H1 (cell line): ENCODE measurements around the gene ABCA5. TPM values are rescaled to one million over a fixed set of nuclear protein-coding genes. Genes with fewer than 3 reads are reported as not detected.

Experiments
- SIRT6 ChIP-seq: IDR thresholded peaks from one replicate; pipeline ENCODE4 v1.7.1; 2012; ENCODE audit warnings: low read length, inconsistent platforms
- YY1 ChIP-seq: IDR thresholded peaks from 2 replicates; pipeline ENCODE4 v1.6.1; 2011; ENCODE audit warnings: low read depth, mild to moderate bottlenecking, low read length
- polyA plus RNA-seq, 7 experiments: library from polyadenylated mRNA; depleted of rRNA in 3 of 7; stranded (reverse) in 5 of 7; unstranded in 2 of 7; fragments of >200 nt in 5 of 7; fragments of 200-250 nt in 2 of 7; gene quantifications; 1 replicate in 5 of 7; 2 replicates in 1 of 7; 4 replicates in 1 of 7; pipeline versions ENCODE4 v1.2.1 to v1.2.3, GENCODE V29; 2011 to 2013; ENCODE audit warnings: missing spikeins in 2 of 7, mixed read lengths in 2 of 7
- total RNA-seq: library from RNA; stranded (reverse); fragmentation: NEBNext Ultra II Directional; extraction: Animal tissue kit (Norgen Biotek cat#: 25700); gene quantifications from 2 replicates; pipeline ENCODE4 v1.2.1, GENCODE V29; 2021
- TF ChIP-seq, protein P1 (sequence below): IDR thresholded peaks from 2 replicates; pipeline ENCODE4 v1.6.1; 2012; ENCODE audit warnings: low read length, inconsistent platforms
- TF ChIP-seq, protein P2 (sequence below), 3 experiments: IDR thresholded peaks; 1 replicate in 2 of 3; 2 replicates in 1 of 3; pipeline versions ENCODE4 v1.5.1 to v1.6.1; 2011; ENCODE audit warnings: low read length in 3 of 3, mild to moderate bottlenecking in 3 of 3, inconsistent platforms in 2 of 3, low read depth in 1 of 3, moderate library complexity in 1 of 3; ENCODE audit not compliant: insufficient read depth in 1 of 3; ENCODE audit errors: control extremely low read depth in 1 of 3

The ABCA5 gene
- total and polyA plus RNA-seq, 2 of the 8 experiments (the other 6 are each of a cell fraction or from before 2014, with no cell fraction given), result 1.3 to 4.1 TPM

DNA sequence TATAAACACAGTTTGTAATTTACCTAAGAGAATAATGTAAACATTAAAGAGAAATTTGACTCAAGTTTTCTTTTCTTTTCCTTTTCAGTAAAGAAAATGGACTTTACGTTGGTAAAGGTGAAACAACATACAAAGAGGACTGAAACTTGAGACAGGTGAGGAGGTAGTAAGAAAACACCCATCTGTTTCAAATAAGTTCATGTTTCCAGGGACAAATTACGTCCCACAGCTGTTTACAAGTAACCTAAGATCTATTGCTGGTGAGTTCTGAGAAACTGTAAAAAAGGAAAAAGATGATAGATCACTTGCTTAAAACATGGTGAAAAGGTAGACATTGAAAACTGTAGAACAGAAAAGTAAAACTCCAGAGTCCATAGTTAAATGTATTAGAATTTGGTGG, 4.8 kb upstream of the ABCA5 start (continued):
- TF ChIP-seq, protein P1, sequence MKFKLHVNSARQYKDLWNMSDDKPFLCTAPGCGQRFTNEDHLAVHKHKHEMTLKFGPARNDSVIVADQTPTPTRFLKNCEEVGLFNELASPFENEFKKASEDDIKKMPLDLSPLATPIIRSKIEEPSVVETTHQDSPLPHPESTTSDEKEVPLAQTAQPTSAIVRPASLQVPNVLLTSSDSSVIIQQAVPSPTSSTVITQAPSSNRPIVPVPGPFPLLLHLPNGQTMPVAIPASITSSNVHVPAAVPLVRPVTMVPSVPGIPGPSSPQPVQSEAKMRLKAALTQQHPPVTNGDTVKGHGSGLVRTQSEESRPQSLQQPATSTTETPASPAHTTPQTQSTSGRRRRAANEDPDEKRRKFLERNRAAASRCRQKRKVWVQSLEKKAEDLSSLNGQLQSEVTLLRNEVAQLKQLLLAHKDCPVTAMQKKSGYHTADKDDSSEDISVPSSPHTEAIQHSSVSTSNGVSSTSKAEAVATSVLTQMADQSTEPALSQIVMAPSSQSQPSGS, result no peak
- TF ChIP-seq SIRT6 (no peak), YY1 (no peak)
- TF ChIP-seq, protein P2, sequence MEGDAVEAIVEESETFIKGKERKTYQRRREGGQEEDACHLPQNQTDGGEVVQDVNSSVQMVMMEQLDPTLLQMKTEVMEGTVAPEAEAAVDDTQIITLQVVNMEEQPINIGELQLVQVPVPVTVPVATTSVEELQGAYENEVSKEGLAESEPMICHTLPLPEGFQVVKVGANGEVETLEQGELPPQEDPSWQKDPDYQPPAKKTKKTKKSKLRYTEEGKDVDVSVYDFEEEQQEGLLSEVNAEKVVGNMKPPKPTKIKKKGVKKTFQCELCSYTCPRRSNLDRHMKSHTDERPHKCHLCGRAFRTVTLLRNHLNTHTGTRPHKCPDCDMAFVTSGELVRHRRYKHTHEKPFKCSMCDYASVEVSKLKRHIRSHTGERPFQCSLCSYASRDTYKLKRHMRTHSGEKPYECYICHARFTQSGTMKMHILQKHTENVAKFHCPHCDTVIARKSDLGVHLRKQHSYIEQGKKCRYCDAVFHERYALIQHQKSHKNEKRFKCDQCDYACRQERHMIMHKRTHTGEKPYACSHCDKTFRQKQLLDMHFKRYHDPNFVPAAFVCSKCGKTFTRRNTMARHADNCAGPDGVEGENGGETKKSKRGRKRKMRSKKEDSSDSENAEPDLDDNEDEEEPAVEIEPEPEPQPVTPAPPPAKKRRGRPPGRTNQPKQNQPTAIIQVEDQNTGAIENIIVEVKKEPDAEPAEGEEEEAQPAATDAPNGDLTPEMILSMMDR (IDR thresholded peaks at IDR 0.05; ENCODE audit: control extremely low read depth in 1 of 3, insufficient read depth in 1 of 3, low read depth in 1 of 3, low read length in 3 of 3), result no peak
